ENCODE results near the gene KMT2E. TPM values are rescaled to one million over a fixed set of nuclear protein-coding genes. Genes with fewer than 3 reads are reported as not detected.

Gene KMT2E
- total RNA-seq, 1 experiment from 2014 or later: 107 TPM

DNA sequence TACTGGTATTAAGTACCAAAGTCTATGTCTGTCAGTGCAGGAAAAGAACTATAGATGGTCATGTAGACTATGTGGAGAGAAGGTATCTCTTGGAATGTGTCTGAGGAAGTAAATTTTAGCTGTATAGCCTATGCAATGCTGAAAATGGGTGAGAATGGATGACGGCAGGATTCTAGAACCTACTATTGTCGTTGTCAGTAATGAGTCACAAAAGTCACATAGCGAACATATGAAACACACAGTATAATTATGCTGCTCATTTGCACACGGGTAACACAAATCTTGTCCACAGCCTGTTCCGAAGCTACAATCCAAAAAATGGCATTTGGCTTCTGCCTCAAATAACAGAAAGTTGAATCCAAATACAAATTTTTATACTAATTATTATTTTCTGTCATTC, 33.6 kb upstream of the KMT2E start:
- H3K4me2 ChIP-seq (ENCODE audit: low read depth, low read length, poor library complexity, severe bottlenecking): no peak overlapping the region
- peaks cover 46% of the 10 kb centered on the region for H3K79me2 ChIP-seq (ENCODE audit: low read length)
- peaks cover 12% of the 10 kb centered on the region for H4K20me1 ChIP-seq (ENCODE audit: insufficient read depth, low read depth, low read length)
- no peak overlapping the region for H2AFZ ChIP-seq (ENCODE audit: low read length)
- no peaks in the 10 kb centered on the region; the same call in 1 of the 2 replicates for H3K36me3 ChIP-seq (ENCODE audit: insufficient read depth, low read length)
- no peaks in the 10 kb centered on the region for H3K9me2 ChIP-seq (replicated peaks; ENCODE audit: insufficient read depth, low read length)
- H3K9me3 ChIP-seq (ENCODE audit: low read length): no peaks in the 10 kb centered on the region
- H3K4me1 ChIP-seq (ENCODE audit: low read length): peaks cover 43% of the 10 kb centered on the region
- no peak overlapping the region for H3K9ac ChIP-seq (ENCODE audit: low read length)
- H3K27ac ChIP-seq (ENCODE audit: low read length): no peak overlapping the region
- no peaks in the 10 kb centered on the region for H3K27me3 ChIP-seq (ENCODE audit: low read length)
- no peak overlapping the region for H3K4me3 ChIP-seq (ENCODE audit: low read length)
- DNase-seq: no peak

DNA sequence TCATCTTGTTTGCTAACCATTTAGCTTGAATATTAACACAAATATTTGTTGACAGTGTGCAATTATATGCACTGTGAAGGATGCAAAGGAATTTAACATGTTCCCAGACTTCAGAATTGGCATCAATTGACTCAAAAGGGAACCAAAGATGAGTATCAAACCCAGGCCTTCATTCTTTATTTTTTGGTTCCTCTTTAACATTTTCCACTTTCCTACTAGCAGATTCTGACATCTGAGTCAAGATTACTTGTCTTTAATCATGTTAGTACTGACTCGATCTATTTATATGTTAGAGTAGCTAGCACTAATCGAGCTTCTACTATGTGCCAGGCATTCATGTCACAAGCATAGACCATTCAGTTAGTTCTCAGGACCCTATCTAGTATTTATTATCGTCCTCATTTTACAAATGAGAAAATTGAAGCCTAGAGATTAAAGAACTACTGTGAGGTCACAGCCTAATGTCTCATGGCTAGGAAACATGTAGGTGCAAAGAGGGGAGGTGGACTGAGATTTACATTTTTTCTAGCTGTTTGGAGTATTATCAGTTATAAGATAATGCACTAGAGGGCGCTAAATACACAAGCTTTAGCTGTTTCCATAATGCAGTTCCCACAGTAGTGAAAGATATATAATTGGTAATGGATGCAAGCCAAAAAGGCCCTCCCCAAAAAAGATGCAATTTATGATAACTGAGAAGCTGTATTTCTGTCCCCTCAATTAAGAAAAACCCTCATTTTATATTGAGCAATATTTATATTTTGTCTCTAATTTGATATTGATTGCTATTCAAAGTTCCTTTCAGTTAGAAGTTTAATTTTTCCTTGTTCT, 32.9 kb upstream of the KMT2E start:
- H3K9me3 ChIP-seq (ENCODE audit: low read length): no peaks in the 10 kb centered on the region
- no peak overlapping the region for H3K9ac ChIP-seq (ENCODE audit: low read length)
- H3K79me2 ChIP-seq (ENCODE audit: low read length): peaks cover 46% of the 10 kb centered on the region
- peaks cover 43% of the 10 kb centered on the region for H3K4me1 ChIP-seq (ENCODE audit: low read length)
- no peak overlapping the region for H2AFZ ChIP-seq (ENCODE audit: low read length)
- no peaks in the 10 kb centered on the region for H3K27me3 ChIP-seq (ENCODE audit: low read length)
- no peak overlapping the region for H3K4me2 ChIP-seq (ENCODE audit: low read depth, low read length, poor library complexity, severe bottlenecking)
- no peak overlapping the region for H3K27ac ChIP-seq (ENCODE audit: low read length)
- peak; percentile 89 for DNase-seq
- no peaks in the 10 kb centered on the region; the same call in 1 of the 2 replicates for H3K36me3 ChIP-seq (ENCODE audit: insufficient read depth, low read length)
- no peaks in the 10 kb centered on the region for H3K9me2 ChIP-seq (replicated peaks; ENCODE audit: insufficient read depth, low read length)
- H3K4me3 ChIP-seq (ENCODE audit: low read length): no peak overlapping the region
- peaks cover 18% of the 10 kb centered on the region for H4K20me1 ChIP-seq (ENCODE audit: insufficient read depth, low read depth, low read length)

DNA sequence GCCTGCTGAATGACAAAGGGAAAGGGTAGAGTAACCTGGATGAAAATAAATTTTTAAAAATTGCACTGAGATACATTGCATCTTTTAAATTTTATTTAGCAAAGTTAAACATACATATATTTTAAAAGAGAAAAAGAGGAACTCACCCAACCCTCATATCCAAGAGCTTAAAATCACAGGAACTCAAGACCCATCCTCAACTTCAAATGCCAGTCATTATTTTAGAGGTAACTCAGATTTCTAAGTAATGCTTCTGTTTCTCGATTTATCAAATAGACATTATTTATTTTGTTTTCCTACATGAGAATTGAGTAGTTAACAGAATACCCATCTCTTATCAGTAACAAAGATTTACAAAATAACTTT, 32.4 kb upstream of the KMT2E start:
- H3K4me2 ChIP-seq (ENCODE audit: low read depth, low read length, poor library complexity, severe bottlenecking): no peak overlapping the region
- peaks cover 43% of the 10 kb centered on the region for H3K4me1 ChIP-seq (ENCODE audit: low read length)
- H3K27ac ChIP-seq (ENCODE audit: low read length): 0 out of 2 replicates have a peak overlapping the region, but pooled peaks have one; percentile 63
- no peak overlapping the region for H2AFZ ChIP-seq (ENCODE audit: low read length)
- H3K36me3 ChIP-seq (ENCODE audit: insufficient read depth, low read length): no peaks in the 10 kb centered on the region; the same call in 1 of the 2 replicates
- peaks cover 46% of the 10 kb centered on the region for H3K79me2 ChIP-seq (ENCODE audit: low read length)
- H3K9me2 ChIP-seq (replicated peaks; ENCODE audit: insufficient read depth, low read length): no peaks in the 10 kb centered on the region
- H3K9ac ChIP-seq (ENCODE audit: low read length): no peak overlapping the region
- DNase-seq: no peak
- no peaks in the 10 kb centered on the region for H3K27me3 ChIP-seq (ENCODE audit: low read length)
- no peak overlapping the region for H3K4me3 ChIP-seq (ENCODE audit: low read length)
- peaks cover 23% of the 10 kb centered on the region for H4K20me1 ChIP-seq (ENCODE audit: insufficient read depth, low read depth, low read length)
- H3K9me3 ChIP-seq (ENCODE audit: low read length): no peaks in the 10 kb centered on the region

DNA sequence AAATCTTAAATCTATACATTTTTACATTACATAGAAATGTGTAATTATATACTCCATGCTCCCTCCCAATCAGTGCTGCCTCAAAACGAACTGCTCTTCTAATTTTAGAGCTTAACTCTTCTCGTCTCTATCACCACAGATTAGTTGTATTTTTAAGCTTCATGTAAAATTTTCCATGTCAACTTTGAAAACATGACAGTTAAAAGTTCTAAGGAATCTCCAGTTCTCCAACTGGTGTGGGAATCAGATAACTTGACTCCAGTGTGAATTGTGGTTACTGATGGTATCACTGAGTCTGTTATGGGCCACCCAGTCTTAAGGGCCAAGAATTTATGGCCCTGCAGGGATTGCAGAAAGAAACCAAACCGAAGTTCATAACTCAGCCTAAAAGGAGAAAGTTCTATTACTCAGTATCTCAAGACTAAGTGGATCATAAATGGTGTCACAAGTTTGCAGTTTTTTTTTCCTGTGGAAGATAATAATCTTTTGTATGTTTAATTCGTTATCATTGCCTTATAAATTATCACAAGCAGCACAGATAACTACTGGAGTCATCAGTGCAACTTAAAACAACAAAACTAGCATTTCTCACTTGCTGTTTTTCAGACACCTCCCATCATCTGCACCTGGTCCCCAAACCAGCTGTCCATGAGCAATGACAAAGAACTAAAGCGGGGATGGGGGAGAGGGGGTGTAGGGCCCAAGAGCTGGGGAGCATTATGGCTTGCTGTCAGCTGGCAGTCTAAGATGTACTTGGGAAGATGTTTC, 31.5 kb upstream of the KMT2E start:
- Histone ChIP-seq H3K9me2 (replicated peaks; ENCODE audit: insufficient read depth, low read length) (no peaks in the 10 kb centered on the region), H3K4me2 (ENCODE audit: low read depth, low read length, poor library complexity, severe bottlenecking) (no peak overlapping the region), H3K36me3 (ENCODE audit: insufficient read depth, low read length) (no peaks in the 10 kb centered on the region; the same call in 1 of the 2 replicates), H3K4me1 (ENCODE audit: low read length) (peaks cover 43% of the 10 kb centered on the region), H3K27me3 (ENCODE audit: low read length) (no peaks in the 10 kb centered on the region), H3K79me2 (ENCODE audit: low read length) (peaks cover 46% of the 10 kb centered on the region), H2AFZ (ENCODE audit: low read length) (no peak overlapping the region), H3K9me3 (ENCODE audit: low read length) (no peaks in the 10 kb centered on the region), H3K9ac (ENCODE audit: low read length) (peak overlapping the region; percentile 76), H3K4me3 (ENCODE audit: low read length) (peak overlapping the region; percentile 71), H3K27ac (ENCODE audit: low read length) (peak overlapping the region; percentile 63), H4K20me1 (ENCODE audit: insufficient read depth, low read depth, low read length) (peaks cover 26% of the 10 kb centered on the region; the same call in 1 of the 2 replicates)
- peak; percentile 49 for DNase-seq

DNA sequence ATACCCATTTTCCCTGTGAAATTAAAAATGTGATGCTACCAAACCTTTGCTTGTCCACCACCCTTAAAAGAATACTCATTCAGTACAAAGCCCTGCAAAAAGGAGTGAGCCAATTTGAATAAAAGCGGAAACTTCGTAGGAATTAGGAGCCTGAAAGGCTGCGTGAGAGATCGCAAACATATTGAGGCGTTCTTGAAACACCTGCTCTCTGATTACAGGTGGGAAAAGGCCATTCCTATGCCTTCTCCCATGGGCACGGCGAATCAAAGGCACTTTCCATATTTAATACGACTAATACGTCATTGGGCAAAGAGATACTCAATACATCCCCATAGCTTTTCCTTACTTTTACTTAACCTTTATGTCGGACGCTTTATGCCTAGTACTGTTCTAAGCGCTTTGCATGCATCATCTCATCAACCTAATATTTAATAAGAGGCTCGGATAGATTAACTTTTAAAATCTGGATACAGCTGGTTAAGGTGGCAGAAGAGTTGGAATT, 30.9 kb upstream of the KMT2E start:
- Histone ChIP-seq H3K4me2 (ENCODE audit: low read depth, low read length, poor library complexity, severe bottlenecking) (no peak overlapping the region), H3K4me1 (ENCODE audit: low read length) (peaks cover 43% of the 10 kb centered on the region), H3K9me3 (ENCODE audit: low read length) (no peaks in the 10 kb centered on the region), H3K9ac (ENCODE audit: low read length) (peak overlapping the region; percentile 76), H3K4me3 (ENCODE audit: low read length) (peak overlapping the region; percentile 71), H3K27ac (ENCODE audit: low read length) (peak overlapping the region; percentile 63), H3K79me2 (ENCODE audit: low read length) (peaks cover 46% of the 10 kb centered on the region), H4K20me1 (ENCODE audit: insufficient read depth, low read depth, low read length) (peaks cover 33% of the 10 kb centered on the region; the same call in 1 of the 2 replicates), H3K36me3 (ENCODE audit: insufficient read depth, low read length) (no peaks in the 10 kb centered on the region; the same call in 1 of the 2 replicates), H2AFZ (ENCODE audit: low read length) (no peak overlapping the region), H3K27me3 (ENCODE audit: low read length) (no peaks in the 10 kb centered on the region), H3K9me2 (replicated peaks; ENCODE audit: insufficient read depth, low read length) (no peaks in the 10 kb centered on the region)
- DNase-seq: no peak

DNA sequence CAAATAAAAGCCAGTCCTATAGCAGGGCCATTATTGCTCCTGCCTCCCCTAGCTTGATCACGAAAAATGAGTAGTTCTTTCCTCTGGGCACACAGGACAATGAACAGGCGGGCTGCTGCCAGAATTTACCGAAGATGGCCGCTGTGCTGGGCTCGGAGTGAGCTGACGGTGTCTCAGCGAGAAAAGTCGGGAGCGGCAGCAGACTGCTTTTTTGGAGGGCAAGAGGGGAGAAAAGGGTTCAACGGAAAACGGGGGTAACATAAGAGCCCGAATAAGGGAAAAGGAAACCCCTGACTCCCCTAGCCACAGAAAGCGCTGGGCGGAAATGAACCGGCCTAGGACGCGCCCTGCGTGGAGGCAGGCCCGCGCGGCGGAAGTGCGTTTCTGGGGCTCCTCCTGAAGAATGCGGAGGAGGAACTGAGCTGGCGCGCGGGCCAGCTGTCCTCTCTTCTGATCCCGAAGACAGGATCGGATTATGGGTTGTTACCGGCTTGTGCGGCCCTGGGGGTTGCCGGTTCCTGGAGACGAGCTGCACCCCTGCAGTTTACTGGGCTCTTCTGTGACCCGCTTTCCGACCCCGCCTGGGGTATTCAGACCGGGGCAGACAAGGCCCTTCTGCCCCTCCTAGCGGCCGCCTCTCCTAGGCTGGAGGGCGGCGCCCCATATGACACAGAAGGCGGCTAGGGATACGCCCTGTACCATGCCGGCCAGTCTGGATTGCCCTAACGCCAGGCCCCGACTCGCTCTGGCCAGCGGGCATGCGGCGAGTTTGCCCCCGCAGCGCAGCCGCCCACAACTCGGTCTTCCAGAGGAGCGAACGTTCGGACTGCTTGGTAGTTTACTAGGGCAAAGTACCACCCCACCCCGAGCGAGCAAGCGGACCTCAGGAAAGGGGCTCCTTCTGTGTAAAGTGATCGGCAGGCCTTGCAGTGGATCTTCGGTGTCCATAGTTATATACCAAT, 30.1 kb upstream of the KMT2E start:
- H3K27ac ChIP-seq (ENCODE audit: low read length): peak overlapping the region; percentile 63
- peaks cover 41% of the 10 kb centered on the region for H3K4me1 ChIP-seq (ENCODE audit: low read length)
- peaks cover 46% of the 10 kb centered on the region for H3K79me2 ChIP-seq (ENCODE audit: low read length)
- H3K4me3 ChIP-seq (ENCODE audit: low read length): peak overlapping the region; percentile 71
- H3K4me2 ChIP-seq (ENCODE audit: low read depth, low read length, poor library complexity, severe bottlenecking): no peak overlapping the region
- no peaks in the 10 kb centered on the region; the same call in 1 of the 2 replicates for H3K36me3 ChIP-seq (ENCODE audit: insufficient read depth, low read length)
- H2AFZ ChIP-seq (ENCODE audit: low read length): no peak overlapping the region
- no peaks in the 10 kb centered on the region for H3K9me3 ChIP-seq (ENCODE audit: low read length)
- H4K20me1 ChIP-seq (ENCODE audit: insufficient read depth, low read depth, low read length): peaks cover 33% of the 10 kb centered on the region; the same call in 1 of the 2 replicates
- DNase-seq: peak; percentile 93
- no peaks in the 10 kb centered on the region for H3K9me2 ChIP-seq (replicated peaks; ENCODE audit: insufficient read depth, low read length)
- H3K9ac ChIP-seq (ENCODE audit: low read length): peak overlapping the region; percentile 76
- H3K27me3 ChIP-seq (ENCODE audit: low read length): no peaks in the 10 kb centered on the region

DNA sequence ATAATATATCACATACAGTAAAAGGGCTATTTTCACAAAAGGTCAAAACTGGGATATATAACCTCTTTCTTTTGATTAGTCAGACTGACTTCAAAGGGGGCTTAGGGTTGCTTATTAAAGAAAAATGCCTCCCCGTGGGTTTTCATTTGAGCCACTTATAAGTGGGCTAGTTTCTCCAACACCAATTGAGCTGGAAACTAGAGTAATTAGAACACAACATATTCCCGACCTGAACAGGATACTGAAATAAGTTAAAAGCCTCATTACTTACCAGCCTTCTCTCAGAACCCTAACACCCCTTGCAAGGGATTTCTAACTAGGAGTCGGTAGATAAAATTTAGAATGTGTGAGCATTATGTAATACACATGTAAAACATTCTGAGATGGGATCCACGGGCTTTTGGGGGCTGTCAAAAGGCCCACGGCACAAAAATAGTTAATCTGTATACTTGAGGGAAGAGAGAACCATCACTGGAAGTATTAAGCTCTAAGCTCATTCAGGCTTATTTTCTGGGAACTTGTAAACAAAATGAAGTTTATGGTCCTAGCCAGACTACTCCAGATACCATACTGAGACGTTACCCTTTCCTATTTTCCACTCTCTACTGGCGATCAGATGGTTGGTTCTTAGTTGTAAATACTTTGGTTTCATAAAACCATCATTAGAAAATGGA, 29.3 kb upstream of the KMT2E start:
- Histone ChIP-seq H3K27ac (ENCODE audit: low read length) (peak overlapping the region; percentile 63), H3K4me1 (ENCODE audit: low read length) (peaks cover 33% of the 10 kb centered on the region), H3K27me3 (ENCODE audit: low read length) (no peaks in the 10 kb centered on the region), H2AFZ (ENCODE audit: low read length) (no peak overlapping the region), H3K9me3 (ENCODE audit: low read length) (no peaks in the 10 kb centered on the region), H3K9ac (ENCODE audit: low read length) (peak overlapping the region; percentile 76), H3K9me2 (replicated peaks; ENCODE audit: insufficient read depth, low read length) (no peaks in the 10 kb centered on the region), H4K20me1 (ENCODE audit: insufficient read depth, low read depth, low read length) (peaks cover 33% of the 10 kb centered on the region; the same call in 1 of the 2 replicates), H3K79me2 (ENCODE audit: low read length) (peaks cover 46% of the 10 kb centered on the region), H3K4me2 (ENCODE audit: low read depth, low read length, poor library complexity, severe bottlenecking) (no peak overlapping the region), H3K4me3 (ENCODE audit: low read length) (peak overlapping the region; percentile 71), H3K36me3 (ENCODE audit: insufficient read depth, low read length) (no peaks in the 10 kb centered on the region; the same call in 1 of the 2 replicates)
- no peak for DNase-seq
